GM19328 (cell line): ENCODE data around the gene C6.
"Not testable (repeated sequence)": the region's sequence is repeated elsewhere in the genome, so short reads cannot be mapped to it uniquely, and the experiment has no call there.

Experiments used
- ATAC-seq: cut with Tn5 transposase; IDR thresholded peaks from one replicate; pipeline ENCODE4 v1.9.1; 2021; ENCODE audit warnings: mild to moderate bottlenecking, moderate library complexity; ENCODE audit not compliant: unreplicated experiment

The C6 gene

DNA sequence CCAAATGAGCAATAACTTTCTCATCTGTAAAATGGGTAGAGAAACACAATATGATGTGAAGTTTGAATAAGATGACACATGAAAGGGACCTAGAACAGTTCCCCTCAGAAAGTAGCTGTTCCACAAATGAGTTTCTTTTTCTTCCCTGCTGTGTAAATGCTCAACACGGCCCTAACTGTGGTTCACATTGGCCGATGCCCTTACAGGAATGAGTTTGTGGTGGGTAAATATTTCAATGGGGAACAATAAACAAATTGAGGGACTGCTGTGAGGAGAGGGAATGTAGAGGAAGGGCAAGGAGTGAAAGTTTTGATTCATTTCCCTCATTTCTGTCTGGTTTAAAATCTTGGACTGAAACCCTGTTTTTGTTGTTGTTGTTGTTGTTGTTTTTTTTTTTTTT is 12.8 kb downstream of the C6 start:
- ATAC-seq, result no peak

DNA sequence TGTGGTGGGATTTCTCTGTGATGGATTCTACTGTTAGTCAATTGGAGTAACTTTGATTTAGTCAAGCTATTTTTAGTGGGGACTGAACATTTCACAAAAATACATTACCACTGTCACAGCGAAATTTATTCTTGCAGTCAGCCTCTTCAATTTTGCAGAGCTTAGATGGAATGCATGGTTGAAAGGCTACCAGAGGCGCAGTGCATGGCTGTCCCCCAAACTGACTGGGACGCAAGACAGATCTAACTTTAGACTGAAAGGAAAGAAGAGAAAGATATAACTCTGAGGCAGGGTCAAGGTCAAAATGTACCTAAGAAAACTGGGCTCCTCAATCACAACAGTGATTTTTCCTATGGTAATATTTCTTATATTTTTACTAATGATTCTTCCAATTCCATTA is 13.7 kb downstream of the C6 start:
- ATAC-seq, result no peak

DNA sequence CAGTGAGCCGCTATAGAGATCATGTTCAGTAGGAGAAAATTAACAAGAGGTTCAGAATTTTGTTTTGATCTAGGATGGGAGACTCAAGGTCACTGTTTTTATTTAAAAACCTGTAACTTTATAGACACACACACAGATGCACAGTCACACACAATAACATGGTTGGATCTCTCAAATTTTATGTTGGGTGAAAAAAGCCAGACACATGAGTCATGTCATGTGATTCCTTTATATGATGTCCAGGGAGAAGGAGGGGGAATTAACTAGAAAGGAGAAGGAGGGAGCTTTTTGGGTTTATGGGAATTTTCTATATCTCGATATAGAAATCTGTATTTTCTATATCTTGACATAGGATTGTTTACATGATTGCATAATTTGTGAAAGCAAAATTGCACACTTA is 17.1 kb downstream of the C6 start:
- no peak for ATAC-seq

GRCh38 chr5:41195228-41195627 is 18.1 kb downstream of the C6 start:
- ATAC-seq, result no peak

DNA sequence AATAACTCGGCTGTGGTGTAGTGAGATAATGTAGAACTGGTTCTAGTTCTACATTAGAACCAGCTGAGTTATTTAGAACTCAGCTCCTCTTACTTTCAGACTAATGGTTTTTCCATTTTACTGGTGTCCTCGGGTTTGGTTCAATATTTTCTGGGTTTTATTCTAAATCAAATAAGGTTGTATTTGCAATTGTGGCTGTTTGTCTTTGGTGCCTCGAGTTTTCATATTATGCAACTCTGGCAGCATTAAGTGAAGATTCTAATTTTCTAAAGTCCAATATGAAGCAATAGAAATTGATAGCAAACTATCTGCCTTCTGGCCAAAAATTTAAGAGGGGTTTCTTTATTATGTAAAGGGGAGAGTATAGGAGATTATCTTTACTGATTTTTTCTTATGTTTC is 19.0 kb downstream of the C6 start:
- ATAC-seq, result no peak

DNA sequence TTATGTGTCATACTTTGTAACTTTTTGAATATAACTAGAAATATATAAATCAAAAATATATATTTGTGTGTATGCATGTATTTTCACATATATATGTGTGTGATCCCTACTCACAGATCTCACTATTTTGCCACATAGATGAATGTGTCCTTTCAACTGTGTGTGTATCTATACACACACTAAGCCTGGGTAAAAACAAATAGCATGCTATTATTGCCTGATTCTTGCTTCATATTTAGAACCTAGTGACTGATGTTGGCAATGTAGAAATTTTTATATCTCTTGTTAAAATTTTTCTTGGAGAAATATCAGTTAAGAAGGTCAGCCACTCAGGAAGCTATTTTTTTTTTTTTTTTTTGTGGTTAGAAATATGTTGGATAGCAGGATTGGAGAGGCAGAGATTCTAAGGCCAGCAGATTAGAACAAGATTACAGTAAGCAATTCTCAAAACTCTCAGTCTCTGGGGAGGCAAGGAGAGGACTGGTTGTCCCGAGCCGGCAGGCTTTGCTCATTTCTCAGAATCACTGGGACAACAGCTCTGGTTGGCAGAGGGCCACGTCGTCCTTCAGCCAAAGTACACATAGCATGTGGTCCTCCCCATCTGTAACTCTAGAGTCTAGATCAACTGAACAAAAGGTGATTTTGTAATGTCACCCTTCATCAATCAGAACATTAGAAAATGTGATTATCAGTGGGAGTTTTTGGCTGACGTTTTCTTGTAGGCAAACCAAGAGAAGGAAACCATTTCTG is 19.7 kb downstream of the C6 start:
- ATAC-seq, result no peak

GRCh38 chr5:41191249-41191648 is 22.1 kb downstream of the C6 start:
- ATAC-seq, result no peak

- no peak for ATAC-seq
Observed at GRCh38 chr5:41186143-41186542, 27.2 kb downstream of the C6 start.

DNA sequence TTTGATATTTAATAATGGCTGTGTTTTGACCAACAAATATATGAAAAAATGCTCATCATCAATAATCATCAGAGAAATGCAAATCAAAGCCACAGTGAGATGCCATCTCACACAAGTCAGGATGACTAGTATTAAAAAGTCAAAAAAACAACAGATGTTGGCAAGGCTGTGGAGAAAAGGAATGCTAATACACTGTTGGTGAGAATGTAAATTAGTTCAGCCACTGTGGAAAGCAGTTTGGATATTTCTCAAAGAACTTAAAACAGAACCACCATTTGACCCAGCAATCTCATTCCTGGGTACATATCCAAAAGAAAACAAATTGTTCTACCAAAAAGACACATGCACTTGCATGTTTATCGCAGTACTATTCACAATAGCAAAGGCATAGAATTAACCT is 30.0 kb downstream of the C6 start:
- ATAC-seq, result not testable (repeated sequence)

DNA sequence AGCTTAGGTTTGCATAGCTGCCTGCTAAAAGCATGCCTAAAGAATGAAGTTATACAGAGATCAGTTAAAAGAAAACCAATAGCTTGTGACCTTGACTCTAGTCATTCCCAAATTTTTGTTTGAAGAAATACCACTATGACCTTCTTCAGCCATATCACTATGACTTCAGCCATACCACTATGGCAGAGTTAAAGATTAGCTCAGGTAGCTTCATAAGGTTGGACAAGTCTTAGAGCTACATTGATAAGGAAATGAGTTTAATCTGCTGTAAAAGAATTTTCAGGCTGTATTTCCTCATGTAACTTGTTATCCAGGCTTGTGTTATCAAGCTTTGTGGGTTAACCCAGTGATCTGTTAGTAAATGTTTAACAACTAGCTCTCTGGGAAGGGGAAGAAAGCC is 30.7 kb downstream of the C6 start:
- no peak for ATAC-seq

- ATAC-seq, result no peak
Observed at GRCh38 chr5:41181691-41182564, 31.4 kb downstream of the C6 start.

GRCh38 chr5:41176952-41177351 is 36.4 kb downstream of the C6 start:
- no peak for ATAC-seq

- ATAC-seq, result no peak
Observed at GRCh38 chr5:41172012-41172411, 41.3 kb downstream of the C6 start.

- no peak for ATAC-seq
Observed at GRCh38 chr5:41161271-41161670, 52.1 kb downstream of the C6 start.

- no peak for ATAC-seq
Observed at GRCh38 chr5:41157272-41157894, 55.9 kb downstream of the C6 start.

DNA sequence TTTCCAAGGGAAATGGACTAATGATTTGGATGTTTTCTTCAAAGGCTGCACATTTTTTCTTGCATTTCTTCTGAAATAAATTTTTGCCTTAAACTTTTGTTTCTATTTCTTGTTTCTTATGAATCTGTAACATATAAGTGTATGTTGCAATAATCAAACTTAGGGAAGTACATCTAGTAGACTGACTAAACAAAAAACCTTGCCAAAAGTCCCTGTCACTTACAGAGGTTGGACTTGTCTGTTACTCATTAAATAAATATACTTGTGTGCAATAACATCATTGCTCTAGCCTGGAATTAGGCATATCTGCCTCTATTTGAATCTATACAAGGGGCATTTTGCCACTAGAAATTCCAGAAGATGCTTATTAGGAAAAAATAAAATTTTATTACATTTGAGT is 56.6 kb downstream of the C6 start:
- no peak for ATAC-seq

- ATAC-seq, result no peak
Observed at GRCh38 chr5:41154491-41154890, 58.8 kb downstream of the C6 start.

DNA sequence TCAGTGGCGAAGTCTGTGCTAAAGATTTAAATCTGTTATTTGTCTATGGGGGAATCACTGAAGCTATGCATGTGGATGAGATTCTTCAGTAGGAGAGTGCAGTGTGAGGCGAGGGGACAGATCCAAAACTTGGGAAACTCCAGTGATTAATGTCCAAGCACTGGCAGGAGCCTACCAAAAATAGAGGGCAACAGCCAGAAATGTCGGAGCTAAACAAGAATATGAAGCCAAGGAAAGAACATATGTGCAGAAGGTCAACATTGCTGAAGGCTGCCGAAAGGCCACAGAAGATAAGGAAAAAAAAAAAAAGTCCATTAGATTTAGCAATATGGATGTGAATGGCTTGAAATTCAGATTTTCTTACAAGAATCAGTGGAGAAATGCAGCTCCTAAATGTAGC is 61.8 kb downstream of the C6 start:
- no peak for ATAC-seq

- no peak for ATAC-seq
Observed at GRCh38 chr5:41148448-41148847, 64.9 kb downstream of the C6 start.

DNA sequence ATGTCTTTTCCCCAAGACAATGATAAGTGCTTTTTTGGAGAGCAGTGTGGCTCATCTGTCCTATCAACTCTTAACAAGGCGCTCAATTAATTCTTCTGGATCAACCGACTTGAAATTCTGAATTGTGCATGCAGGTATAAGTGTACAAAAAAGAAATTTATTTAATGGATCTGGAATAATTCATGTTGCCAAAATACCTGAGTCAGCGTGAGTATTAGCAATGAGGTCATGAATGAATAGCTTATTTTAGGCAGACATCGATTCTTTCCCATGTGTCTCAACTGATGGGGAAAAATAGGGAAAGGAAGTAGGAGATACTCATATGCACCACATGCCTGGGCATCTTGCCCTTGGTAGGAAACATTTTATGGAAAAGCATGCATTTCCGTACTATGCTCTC is 68.0 kb downstream of the C6 start:
- ATAC-seq, result no peak

GRCh38 chr5:41143131-41143901 is 70.0 kb downstream of the C6 start:
- ATAC-seq, result no peak
